GF-D8 (cell line): ENCODE measurements around the gene PDHB.
"Not testable (repeated sequence)": the region's sequence is repeated elsewhere in the genome, so short reads cannot be mapped to it uniquely, and the experiment has no call there.

Source experiments
- DNase-seq: peaks from one replicate; lab custom pipeline; 2025; lab: John Stamatoyannopoulos, UW

PDHB gene

DNA sequence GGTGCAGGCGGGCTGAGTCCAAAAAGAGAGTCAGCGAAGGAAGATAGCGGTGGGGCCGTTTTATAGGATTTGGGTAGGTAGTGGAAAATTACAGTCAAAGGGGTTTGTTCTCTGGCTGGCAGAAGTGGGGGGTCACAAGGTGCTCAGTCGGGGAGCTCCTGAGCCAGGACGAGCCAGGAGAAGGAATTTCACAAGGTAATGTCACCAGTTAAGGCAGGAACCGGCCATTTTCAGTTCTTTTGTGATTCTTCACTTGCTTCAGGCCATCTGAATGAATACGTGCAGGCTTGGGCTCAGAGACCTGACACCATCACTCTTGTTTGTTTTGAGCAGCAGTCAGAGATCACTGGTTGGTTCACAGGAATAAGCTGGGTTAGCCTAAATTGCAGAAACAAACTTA is 3.6 kb upstream of the PDHB start:
- not testable (repeated sequence) for DNase-seq

DNA sequence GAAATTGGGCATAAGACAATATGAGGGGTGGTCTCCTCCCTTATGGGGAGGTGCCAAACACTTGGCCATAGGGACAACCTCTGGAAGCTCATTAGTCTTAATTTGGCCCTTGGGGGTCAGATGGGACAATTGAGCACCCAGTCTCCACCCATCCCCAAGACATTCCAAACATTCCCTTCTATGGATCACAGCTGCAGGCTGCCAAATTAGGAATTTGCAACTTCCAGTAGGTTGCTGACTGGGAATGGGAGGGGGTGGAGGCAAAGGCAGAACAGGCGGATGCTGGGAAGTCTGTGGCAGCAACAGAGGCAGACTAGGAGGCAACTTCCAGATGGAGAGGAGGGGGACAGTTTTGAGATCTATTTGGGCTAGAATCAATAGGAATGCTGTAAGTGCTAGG is 1.4 kb upstream of the PDHB start:
- DNase-seq: no peak

DNA sequence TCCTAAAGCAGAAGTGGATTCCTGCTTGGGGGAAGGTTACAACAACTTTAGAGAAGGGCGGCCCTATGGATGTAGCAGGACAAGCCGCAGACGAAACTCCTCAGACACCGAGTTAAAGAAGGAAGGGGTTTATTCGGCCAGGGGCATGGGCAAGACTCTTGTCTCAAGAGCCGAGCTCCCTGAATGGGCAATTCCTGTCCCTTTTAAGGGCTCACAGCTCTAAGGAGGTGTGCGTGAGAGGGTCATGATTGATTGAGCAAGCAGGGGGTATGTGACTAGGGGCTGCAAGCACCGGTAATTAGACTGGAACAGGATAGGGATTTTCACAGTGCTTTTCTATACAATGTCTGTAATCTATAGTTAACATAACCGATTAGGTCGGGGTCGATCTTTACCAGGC is 879 bp upstream of the PDHB start:
- DNase-seq: no peak

DNA sequence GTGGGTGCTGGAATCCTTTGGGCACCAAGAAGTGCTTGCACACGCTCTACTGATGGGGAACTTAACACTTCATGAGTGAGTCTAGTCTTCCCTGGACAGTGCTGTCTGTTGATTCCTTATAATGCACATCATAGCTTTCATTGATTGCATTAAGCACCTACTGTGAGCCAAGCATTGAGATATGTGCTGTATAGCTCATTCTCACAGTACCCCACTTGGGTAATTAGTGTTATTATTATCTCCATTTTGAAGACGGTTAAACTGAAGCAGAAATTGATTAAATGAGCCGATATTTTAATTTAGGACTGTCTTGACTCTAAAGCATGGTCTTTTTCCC is 504 bp upstream of the PDHB start:
- DNase-seq: no peak

DNA sequence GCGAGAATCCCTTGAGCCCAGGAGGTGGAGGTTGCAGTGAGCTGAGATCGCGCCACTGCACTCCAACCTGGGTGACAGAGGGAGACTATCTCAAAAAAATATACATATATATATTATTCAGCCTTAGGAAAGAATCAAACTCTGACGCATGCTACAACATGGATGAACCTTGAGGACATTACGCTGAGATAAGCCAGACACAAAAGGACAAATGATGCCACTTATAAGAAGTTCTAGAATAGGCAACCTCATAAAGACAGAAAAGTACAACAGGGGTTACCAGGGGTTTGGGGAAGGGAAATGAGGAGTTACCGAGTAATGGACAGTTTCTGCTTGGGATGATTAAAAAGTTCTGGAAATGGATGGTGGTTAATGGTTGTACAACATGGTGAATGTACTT is 727 bp downstream of the PDHB start:
- no peak for DNase-seq

DNA sequence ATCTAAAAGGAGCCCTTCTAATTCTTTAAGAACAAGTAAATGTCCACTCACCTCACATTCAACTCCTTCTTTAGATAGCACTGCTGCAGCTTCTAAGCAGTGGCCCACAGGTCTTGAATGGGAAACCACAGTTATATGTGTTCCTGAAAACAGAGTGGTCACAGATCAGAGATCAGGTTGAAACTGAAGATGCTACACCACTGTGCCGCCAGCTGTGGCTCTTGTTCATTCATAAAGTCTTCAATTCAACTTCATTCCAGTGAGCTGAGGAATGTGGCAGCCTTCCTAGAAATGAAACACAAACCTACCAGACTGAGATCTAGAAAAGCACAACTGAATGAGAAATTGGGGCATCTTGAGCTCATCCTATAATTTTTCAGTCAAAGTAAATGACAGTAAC is 4.0 kb downstream of the PDHB start:
- DNase-seq: no peak

DNA sequence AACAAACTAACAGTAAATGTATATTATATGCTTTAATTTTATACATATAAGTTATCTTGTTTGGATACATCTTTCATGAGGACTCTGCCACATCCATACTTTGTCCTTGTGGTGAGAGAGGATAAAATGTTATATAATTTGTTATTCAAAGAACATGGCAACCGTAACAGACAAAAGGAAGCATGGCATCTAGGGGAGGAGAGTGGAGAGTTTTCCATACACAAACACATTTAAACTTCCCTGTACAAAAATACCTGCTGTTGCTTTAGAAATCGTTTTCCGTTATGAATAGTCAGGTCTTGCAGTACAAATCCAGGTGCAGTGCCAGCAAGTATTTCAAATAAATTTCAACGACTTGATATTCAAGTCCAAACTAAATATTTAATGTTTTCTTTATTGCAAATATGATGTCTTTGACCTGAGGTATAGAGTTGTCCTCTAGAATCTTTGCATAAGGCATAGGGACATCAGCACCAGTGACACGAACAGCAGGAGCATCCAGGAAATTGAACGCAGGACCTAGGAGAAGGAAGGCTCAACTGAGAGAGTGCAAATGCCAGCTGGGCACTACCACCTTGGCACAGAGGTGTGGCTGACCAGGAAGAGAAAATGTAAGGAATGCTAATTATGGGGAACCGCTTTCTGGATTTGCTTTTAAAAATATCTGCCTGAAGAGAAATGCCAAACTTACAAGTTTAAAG is 5.8 kb downstream of the PDHB start:
- DNase-seq: no peak

DNA sequence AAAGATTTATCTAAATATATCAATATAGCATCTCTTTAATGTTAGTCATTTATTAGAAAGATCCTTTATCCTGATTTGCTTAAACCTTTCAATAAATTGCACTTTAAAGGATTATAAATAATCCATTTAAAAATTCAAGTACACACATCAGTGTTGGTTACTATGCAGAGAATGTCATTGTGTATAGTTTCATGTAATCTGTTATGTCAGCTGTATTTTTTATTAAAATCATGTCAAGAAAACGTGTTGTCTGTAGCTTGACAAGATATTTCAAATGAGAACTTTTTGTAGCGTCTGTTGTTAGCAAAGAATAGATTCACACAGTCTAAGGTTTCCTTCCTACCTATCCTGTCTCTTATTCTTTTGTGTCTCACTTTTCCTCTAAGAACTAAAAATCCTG is 7.8 kb downstream of the PDHB start:
- no peak for DNase-seq

DNA sequence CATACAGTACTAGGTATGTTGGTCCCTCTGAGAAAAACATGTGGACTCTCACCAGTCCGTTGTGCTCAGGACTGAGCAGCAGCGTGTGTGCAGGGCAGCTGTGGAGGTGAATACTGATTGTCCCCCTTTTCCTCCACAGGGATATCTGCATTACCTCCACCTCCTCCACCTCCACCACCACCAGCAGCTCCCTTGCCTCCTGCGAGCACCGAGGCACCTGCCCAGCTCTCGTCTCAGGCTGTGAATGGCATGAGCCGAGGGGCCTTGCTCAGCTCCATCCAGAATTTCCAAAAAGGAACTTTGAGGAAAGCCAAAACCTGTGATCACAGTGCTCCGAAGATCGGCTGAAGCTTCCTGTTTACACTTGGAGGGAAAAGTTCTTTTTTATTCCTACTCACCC is 9.0 kb downstream of the PDHB start:
- no peak for DNase-seq

DNA sequence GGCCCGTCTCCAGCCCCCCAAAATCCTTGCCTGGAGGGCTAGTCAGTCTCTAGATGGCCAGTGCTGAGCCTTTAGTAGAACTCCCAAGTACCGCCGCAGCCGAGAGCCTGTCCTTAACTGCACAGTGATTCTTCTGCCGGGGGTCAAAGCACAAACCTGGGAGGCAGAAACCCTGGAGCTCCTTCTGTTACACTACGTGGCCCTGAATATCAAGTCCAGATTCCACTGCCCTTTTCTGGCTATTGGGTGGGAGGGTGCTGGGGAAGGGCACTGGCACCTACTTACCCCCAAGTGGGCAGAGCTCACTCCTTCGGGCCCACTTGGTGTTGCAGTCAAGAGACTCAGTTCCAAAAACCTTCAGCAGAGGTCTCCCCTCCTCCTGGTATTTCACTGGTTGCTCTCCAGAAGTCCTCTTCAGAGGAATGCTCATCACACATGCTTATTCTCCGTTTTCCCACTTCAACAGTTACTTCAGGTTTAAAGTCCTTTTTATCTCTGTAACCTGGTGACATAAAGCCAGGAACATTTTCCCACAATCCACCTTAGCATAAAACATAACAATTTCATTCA is 10.8 kb downstream of the PDHB start:
- no peak for DNase-seq

DNA sequence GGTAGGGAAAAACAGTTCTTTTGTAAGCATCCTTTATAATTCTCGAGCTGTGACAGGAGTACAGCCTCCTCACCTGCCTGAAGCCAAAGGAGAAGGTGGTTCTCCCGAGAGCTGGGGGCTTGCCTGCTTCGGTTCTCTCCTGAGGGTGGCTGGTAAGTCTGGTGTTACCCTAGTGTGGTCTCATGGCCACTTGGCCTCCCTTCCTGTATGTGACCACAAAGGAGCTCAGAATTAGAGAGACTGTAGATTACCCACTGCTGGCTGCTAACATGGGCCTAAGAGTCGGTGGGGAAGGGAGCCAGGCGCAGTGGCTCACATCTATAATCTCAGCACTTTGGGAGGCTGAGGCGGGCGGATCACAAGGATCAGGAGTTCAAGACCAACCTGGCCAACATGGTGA is 12.6 kb downstream of the PDHB start:
- DNase-seq: no peak

DNA sequence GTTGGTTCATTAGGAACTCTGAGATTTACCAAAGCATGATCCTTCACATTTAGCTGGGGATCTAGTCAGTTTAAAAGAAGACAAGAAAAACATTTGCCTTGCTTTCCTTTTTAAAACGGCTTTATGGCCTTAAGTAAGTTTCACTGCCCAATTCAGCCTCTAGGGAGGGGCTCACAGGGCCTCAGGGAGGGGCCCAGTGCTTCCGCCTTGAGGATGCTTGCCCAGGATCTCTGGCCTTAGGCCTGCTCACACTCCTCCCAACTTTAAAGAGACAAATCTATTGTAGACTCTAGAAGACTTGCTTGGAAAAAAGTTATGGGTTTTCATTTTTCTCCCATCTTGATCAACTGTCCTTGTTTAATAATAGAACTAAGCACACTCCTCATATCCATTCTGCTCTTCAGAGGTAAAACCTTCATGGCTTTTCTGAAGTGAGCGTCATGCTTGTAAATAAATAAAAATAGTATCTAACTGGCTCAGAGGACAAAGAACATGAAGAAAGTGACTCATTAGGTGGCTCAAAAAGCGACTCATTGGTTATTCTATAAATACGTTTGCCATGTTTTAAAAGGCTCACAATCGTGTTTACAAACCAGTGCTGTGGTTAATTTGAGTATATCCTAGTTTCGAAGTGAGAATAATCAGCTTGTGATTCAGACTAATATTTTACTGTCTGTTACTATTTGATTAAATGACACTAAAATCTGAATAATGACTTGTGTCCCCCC is 13.7 kb downstream of the PDHB start:
- DNase-seq: no peak

DNA sequence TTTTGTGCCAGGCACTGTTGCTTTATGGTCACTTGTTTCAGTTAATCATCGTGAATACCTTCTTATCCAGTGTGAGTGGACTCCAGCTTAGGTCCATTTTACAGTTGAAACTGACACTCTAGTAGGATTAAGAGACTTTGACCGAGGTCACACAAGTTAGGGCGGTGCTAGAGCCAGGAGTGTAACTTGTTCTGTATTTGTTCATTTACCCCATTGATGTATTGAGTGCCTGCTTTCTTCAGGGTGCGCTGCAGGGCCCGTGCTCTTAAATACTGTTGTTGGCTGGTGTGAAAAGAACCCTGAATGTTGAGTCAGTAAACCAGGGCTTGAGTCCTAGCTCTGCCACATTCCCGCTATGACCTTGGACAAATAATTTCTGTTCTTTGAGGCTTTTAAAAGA is 15.4 kb downstream of the PDHB start:
- DNase-seq: no peak

DNA sequence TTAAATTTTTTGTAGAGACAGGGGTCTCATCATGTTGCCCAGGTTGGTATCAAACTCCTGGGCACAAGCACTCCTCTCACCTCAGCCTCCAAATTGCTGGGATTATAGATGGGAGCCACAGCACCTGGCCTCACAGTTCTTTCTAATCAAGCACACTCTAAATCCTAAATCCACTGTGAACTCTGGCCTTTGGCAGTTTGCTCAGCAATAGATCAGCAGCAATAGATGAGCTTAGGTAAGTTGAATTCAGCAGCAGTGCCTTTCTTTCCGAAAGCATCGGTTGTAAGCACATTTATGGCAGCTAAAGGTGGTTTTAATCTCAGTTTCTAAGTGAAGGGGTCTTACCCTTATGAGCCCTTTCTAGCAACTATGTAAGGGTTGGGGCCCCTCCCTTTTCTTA is 16.6 kb downstream of the PDHB start:
- DNase-seq: no peak

DNA sequence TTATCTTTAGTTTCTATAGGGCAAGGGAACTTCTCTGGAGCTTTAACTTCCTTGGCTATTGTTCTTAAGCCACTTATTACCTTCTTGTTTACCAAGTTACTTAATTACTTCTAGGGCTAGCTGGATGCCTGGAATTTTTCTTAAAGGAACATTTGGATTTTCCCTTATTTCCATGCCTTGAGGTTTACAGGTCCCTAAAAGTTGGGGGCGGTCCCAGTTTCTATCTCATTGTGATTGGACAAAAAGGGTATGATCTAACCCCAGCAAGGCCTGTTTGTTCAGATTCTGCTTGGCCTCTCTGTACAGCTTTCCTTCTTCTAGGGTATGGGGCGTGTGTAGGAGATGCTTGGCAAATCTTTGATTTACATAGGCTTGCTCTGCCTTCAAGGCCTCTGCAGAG is 17.4 kb downstream of the PDHB start:
- no peak for DNase-seq

DNA sequence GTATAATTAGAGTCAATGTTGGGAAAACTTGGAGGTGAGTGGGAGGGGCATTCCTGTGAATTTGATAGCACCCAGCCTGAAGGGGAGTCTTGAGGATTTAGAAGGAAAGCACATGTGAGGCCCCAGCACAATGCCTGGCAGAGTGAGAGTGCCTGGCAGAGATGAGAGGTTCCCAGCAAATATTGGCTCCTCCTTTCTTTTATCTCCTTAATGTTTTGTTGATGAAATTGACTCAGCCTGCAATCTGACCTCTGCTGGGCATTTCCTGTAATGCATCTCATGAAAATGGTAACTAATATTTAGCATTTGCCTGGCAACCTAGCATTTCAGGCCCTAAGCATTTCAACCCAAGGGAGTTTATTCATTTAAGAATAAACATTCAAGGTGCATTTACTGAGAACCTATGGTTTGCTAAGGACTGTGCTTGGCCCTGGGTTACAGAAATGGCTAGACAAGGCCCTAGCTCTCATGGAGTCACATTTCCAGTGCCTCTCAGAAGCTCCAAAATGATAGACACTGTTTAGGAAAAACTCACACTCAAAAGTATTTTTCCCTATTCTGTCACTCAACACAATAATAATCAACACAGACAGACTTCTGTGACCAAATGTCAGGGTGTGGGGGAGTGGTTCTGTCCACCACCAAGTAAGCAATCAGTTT is 19.0 kb downstream of the PDHB start:
- DNase-seq: no peak

DNA sequence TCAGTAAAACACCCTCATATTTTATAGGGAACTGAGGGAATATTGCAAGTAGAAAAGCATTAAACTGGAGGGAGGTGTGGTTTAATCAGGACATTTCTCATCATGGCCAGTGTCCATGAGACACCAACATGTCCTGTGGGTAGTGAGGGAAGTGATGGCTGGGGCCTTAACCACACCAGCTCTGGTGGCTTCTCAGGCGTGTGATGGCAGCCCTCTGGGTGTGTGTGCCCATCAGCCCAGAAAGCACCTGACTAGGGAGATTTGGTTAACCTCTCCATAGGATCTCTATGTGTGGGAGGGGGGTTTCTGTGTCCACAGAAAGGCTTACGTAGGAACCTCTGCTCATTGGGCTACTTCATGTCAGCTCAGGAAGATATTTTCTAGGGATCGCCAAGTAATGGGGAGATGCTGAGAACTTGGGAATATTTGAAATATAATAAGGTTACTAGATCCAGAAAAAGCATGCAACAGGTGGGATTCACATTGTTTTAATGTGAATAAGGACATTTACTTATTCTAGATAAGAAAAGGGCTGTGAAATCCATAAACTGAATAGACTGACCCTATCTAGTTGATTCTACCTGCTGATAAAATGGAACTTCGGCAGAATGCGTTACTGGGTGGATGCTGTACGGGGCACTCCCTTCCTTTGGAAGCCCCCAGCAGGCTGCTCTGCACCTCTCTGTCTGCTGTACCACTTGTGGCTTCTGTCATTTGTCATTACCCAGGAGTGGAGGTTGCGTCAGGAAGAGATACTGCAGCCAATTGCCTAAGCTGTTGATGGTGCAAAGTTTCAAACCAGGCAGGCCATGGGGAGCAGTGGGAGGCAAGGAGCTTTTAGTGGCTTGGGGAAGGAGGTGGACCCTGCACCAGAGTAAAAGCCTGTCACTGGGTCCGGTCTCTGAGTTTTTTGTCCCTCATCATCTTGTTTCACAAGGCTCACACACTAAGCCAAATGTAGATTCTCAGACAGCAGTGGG is 21.5 kb downstream of the PDHB start:
- DNase-seq: no peak

DNA sequence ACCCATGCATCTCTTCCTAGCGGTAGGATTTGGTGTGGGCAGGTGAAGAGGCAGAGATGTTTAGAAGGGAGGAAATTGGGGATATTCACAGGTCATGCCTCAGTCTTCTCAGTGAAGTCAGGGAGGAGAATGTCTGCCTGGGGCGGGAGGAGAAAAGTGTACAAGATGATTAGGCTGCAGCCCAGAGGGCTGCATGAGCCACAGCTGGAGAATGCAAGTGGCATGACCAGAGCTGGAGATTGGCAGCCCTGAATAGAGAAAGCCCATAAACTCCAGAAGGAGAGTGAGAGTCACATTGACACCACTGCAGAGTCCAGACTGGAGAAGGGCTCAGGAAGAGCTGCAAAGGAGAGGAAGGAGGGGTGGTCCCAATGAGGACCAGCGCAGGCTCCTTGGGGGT is 22.6 kb downstream of the PDHB start:
- no peak for DNase-seq

DNA sequence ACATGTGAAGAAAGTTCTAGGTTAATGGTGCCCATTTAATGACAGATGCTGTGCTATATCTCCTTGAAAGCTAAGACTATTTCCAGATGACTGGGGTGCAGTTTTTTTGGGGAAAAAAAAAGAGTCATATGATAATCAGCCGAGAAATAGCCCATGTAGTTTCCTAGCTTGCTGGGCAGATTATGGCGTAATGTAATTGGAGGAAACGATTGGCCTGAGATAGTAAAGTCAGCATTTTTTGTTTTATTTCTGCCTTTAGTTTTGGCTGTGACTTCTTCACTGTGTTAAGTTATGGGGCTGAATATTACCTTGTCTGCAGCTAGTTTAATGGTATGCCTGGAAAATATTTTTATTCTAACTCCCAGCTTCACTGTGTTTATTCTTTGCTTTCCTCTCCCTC is 24.0 kb downstream of the PDHB start:
- DNase-seq: no peak

DNA sequence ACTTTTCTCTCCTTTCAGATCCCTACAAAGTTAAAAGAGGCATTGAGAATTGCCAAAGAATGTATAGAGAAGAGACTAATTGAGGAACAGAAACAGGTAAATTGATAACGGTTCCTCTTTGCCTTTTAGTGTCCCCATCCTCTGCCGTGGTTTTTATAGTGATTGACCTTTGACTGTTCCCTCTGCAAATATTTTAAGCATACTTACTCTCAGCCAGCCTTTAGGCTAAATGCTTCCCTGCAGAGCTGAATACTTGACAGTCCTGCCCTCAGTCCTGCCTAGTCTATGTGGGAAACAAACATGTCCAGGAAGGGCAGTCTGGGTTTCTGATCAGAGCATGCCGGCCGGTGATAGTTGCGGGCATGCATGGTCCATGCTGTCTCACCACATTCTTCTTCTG is 24.7 kb downstream of the PDHB start:
- no peak for DNase-seq

DNA sequence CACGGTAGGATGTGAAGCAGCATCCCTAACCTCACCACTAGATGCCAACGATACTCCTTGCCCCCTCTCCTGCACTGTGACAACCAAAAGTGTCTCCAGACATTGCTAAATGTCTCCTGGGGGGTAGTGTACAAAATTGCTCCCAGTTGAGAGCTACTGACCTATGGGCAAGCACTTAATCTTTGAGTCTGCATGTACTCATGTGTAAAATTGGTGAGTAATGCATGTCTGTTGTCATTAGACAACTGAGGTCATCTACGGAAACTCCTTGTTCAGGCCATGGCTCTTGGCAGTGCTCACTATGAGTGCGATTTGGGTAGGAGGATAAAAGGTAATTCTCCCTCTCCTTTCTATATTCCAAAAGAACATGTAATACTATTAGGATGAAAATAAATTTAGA is 29.2 kb downstream of the PDHB start:
- DNase-seq: no peak

DNA sequence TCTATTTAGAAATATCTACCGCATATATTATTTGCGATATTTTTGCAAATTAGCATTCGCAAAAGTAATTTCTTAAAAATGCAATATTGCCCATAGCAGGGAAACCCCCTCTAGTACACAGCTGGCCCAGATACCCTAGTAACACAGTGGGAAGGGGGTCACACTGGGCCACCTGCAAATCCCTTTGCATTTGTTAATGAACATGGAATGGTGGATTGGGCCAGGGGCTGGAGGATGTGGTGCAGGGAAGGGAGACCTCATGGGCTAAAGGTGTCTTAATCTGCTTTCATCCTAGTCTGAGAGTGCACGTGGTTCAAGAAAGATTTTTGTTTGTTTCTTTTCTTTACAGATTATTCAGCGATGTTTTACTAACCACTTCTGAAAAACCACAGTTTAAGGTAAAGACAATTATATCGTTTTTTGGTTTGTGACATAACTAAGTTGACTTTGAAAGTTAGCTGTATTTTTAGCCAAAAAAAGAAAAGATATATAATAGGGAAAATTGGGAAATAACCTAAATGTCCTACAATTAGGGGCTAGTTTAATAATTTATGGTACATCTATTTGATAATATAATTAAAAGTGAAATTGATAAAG is 30.0 kb downstream of the PDHB start:
- no peak for DNase-seq
